Caki2 (cell line): Measurements from ENCODE around the gene PRR33. TPM values are rescaled to one million over a fixed set of nuclear protein-coding genes. Genes with fewer than 3 reads are reported as not detected.
"Not testable (repeated sequence)": the region's sequence is repeated elsewhere in the genome, so short reads cannot be mapped to it uniquely, and the experiment has no call there.

Source experiments
- DNase-seq: peaks from one replicate; pipeline ENCODE4 v3.0.0-alpha.2; 2015; ENCODE audit warnings: low read depth
- in situ Hi-C: cut with HindIII; loops from 2 replicates; pipeline ENCODE4 v1.10.0; 2016; ENCODE audit warnings: low sequenced_read_pairs, low pct_unique_long_range_greater_than_20kb, mixed read lengths
- total RNA-seq: library from RNA; depleted of rRNA; stranded (reverse); fragments of >200 nt; shearing (Covaris generic); gene quantifications from 2 replicates; pipeline ENCODE4 v1.2.3, GENCODE V29; 2014; ENCODE audit warnings: low replicate concordance; rRNA removed

The PRR33 gene
- not detected in 2 replicates for total RNA-seq

DNA sequence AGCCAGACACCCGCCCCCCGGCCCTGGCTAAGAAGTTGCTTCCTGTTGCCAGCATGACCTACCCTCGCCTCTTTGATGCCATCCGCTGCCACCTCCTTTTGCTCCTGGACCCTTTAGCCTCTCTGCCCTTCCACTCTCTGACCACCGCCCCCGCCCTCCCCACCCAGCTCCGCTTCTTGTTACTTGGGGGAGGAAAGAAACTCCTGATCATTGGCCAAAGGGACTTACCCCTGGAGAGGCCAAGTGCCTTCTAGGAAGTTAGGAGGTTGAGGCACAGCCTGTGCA lies at the start of gene PRR33:
PRR33 (minus strand) TSS at position 65 of the 285 bp plus-strand sequence. CDS start 1,311 bp downstream, outside the sequence.
- in situ Hi-C loops: no loop called here
- DNase-seq: no peak

DNA sequence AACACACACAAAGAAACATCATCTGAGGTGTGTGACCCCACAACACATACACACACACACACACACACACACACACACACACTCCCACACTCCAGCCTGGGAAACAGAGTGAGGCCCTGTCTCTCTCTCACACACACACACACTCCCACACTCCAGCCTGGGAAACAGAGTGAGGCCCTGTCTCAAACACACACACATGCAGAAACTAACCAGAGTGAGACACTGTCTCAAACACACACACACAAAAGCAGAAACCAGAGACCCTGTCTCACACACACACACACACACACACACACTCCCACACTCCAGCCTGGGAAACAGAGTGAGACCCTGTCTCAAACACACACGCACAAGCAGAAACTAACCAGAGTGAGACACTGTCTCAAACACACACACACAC lies 48.1 kb upstream of the PRR33 start:
- DNase-seq, in situ Hi-C loops: not testable (repeated sequence)

DNA sequence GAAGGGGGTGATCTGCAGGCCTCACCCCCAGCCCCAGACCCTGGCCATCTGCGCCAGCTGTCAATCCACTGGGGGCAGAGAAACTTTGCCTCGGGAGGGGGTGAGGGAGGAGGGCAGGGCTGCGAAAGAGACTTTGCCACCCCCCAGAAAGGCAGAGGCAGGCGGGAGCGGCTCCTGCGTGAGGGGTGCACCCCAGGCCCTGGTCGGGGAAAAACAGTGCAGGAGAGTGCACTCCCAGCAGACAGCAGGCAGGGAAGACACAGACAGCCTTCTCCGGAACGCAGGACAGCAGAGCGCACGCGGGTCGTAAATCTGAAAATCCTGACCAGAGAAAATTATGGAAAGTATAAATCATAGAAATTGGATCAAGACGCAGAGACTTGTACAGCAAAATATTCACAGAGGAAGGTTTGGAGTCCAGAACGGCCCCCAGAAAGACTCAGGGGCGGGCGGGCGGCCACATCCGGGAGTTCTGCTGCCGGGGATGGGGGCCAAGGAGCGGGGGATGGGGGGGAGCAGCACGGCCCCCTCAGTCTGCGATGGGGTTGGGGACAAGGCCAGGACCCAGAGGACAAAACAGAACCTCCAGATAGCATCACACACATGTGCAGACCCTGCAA lies 47.4 kb upstream of the PRR33 start:
- in situ Hi-C loops: no loop called here

DNA sequence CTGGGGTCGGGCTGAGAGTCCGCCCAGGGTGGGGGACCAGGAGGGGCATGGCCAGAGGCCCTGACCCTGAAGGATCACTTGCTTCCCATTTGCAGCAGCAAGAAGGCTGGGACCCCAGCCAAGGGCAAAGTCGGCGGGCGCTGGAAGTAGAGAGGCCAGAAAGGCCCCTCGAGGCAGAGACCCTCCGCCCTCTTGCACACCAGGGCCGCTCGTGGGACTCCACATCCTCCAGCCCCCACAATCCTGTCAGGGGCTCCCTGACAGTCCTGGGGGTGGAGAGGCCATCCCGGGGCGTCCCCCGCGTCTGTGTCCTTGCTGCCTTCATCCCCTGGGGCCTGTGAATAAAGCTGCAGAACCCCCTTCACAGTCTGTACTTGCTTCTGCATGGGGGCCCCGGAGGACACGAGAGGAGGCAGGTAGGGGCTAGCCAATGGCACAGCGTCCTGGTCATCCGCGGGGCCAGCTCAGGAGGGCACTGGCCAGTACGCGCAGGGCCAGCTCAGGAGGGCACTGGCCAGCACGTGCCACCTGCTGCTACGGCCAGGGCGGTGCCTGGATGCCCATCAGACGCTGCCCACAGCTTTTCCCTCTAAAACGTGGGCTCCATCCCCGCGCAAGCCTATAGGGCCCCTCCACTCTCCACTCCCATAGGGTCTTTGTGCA lies 46.8 kb upstream of the PRR33 start:
- in situ Hi-C loops: no loop called here
- no peak for DNase-seq

More for the DNA sequence above, 47.4 kb upstream of the PRR33 start:
- no peak for DNase-seq

DNA sequence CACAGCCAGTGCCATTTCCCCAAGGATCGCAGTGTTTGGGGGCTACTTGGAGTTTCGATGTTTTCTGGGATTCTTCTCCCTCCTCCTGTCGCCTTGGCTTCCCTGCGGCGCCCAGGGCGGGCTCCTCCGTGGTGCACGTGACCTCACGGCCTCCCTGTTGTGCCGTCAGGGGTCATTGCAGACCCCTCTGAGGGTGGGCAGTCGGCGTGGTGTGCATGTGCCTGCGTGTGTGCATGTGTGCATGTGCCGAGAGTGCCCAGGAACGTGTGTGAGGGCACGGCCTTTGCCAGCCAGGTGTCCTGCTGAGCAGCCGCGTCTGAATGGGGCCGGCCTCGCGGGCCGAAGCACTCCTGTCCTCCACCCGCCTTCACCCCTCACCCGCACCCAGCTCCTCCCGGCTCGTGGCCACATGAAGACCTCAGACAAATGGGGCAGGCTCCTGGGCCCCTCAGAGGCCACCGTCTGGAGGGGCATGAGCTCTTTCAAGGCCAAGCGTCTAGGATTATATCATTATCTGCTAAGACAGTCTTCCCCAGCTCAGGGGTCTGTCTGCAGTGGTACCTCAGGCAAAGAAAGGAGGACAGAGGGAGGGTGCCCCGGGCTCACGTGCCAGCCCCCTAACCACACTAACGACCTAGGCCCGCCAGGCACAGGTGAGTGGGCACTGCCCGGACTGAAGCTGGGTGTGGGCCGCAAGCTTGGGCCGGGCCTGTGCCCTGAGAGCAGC lies 46.1 kb upstream of the PRR33 start:
- in situ Hi-C loops: no loop called here

DNA sequence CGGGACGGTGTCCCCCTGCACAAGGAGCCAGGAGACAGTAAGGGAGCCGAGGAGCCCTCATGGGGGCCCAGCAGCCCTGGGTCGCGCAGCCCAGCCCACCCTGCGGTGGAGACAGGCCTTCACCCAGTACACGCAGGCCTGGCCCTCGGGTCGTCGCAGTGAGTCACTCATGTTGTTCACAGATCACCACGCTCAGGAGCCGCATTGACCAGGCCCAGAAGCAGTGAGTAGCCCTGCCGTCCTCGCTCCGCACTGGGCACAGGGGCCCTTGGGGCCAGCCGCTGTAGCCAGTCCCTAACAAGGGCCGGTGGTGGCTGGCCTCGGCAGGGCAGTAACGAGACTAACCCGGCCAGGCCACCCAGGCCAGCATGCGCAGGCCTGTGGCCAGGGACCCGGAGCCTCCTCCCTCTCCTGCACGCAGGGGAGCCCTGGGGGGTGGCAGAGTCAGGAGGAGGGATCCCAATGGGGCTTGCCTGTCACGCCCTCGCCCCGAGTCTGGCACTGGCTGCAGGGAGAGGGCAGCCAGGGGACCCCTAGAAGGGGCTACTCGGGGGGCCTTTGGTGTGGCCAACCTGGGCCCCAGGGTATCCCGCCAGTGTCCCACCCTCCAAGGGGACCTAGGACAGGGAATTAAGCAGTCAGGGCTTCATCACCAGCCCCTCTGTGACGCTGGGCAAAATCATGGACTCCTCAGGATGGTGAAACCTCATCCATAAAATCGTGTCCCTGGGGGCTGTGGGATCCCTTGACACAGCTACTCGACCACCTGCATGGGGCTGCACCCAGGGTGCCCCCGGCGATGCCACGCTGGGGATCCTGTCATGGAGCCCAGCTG lies 45.3 kb upstream of the PRR33 start:
- in situ Hi-C loops: no loop called here
- DNase-seq: no peak

More for the DNA sequence above, 46.1 kb upstream of the PRR33 start:
- no peak for DNase-seq

DNA sequence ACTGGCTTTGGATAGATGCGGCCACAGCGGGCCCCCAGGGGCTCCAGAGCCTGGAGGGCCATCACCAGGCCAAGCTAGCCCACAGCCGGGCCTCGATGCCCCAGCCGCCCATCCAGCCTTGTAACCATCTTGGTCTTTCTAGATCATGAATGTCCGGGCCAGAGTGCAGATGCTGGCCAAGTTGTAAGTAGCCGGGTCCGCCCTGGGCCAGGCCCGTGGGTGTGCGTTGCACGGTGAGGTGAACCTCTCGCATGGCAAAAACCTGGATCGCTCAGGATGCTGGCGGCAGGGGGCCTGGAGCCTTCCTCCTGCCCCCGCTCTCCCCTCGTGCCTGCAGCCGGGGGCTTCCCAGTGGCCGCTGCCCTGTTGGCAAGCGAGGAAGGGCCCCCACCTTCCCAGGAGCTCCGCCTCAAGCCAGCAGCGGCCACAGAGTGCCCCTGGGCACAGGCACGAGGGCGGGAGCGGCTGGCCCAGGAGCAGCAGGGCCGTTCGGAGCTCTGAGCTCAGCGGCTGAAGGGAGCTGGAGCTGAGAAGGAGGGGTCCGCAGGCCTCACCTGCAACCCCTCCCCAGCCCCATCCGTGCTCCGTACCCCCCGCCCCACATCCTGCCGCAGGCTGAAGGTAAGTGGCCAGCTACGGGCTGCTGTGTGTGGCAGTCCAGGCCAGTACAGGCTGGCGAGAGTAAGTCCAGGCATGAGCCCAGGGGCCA lies 44.5 kb upstream of the PRR33 start:
- in situ Hi-C loops: no loop called here
- no peak for DNase-seq

DNA sequence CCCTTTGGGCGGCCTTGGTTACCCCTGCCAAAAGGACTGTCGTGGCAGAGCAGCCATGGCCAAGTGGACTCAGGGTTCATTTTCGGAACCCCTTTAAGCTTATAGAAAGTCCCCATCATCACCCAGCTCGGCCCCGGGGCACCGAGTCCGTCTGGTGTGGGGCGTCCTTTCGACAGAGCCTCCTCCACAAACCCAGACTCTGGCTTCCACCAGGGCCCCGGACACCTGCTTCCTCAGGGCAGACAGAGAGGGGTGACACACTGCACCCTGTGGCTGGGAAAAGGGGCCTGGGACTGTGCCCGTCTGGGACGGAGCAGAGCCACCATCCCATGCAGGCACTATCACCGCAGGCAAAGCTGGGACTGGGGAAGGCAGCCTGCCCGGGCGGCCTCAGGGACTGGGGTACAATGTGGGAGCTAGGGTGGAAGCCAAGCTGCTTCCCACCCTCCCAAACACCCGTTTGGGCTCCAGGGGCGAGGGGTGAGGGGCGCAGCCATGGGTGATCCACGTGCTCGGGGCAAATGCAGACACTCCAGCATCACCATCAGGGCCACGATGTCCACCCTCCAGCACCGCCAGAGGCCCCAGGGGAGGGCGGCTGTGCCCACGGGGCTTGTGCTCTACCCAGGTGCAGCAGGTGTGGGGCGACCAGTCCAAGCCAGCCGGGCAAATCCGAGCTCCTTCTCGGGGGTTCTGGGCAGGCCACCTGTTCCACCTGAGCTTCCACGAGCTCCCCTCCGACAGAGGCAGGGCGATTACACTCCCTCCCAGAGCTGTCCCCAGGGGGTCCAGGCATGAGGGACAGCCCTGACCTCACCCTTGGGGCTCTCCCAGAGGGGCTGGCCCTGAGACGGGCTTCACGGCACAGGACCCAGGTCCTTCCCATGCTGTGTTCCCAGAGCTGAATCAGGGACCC lies 43.7 kb upstream of the PRR33 start:
- in situ Hi-C loops: no loop called here
- no peak for DNase-seq

DNA sequence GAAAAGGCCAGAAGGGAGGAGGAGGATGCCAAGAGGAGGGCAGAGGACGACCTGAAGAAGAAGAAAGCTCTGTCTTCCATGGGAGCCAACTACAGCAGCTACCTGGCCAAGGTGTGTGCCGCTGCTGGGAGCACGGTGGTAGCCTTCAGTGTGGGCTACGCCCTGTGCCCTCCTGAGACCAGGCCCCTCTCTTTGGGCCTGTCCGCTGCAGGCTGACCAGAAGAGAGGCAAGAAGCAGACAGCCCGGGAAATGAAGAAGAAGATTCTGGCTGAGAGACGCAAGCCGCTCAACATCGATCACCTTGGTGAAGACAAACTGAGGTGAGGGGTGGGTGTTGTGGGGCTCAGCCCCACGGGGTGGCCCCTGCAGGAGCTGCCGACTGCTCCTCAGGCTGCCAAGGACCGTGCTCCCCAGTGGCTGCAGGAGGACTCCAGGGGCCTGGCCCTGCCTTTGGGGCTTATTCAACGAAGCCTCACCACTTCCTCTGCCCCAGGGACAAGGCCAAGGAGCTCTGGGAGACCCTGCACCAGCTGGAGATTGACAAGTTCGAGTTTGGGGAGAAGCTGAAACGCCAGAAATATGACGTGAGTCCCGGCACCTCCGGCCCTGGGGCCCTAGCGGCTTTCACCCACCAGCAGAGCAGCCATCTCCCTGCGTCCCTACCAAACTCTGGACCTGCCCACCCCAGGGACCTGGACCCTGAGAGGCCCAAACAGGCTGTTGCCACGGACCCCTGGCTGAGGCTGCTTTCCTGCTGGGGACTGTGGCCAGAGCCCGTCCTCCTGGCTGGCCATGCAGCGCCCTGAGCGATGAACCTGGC lies 42.9 kb upstream of the PRR33 start:
- in situ Hi-C loops: no loop called here
- DNase-seq: no peak

DNA sequence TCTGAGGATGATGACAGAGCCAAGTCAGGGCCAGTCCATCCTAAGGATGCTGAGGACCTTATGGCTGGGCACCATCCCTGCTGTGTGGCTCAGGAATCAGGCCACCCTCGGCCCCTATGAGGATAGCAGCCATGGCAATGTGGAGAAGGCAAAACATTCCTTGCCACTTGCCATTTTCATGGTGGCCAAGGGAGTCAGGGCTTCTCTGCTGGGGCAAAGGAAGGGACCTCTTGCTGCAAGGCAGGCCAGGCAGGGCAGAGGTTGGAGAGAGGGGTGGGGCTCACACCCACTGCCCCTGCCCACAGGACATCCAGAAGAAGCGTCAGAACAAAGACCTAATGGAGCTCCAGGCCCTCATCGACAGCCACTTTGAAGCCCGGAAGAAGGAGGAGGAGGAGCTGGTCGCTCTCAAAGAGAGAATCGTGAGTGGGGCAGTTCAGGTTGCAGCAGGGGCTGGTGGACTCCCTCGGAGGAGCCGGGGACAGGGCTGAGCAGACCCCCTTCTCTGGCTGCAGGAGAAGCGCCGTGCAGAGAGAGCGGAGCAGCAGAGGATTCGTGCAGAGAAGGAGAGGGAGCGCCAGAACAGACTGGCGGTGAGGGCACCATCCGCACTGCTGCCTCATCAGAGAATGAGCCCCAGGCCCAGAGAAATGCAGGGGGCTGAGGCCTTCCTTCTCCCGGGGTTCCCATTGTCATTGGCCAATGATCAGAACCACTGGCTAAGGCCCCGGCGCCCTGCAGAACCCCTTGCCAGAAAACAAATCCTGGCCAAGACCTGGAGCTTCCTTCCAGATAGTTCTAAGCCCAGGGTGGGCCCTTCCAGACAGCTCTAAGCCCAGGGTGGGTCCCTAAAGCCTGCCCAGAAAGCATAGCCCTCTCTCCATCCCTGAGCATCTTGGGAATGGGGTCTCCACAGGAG lies 42.0 kb upstream of the PRR33 start:
- in situ Hi-C loops: no loop called here
- DNase-seq: no peak

DNA sequence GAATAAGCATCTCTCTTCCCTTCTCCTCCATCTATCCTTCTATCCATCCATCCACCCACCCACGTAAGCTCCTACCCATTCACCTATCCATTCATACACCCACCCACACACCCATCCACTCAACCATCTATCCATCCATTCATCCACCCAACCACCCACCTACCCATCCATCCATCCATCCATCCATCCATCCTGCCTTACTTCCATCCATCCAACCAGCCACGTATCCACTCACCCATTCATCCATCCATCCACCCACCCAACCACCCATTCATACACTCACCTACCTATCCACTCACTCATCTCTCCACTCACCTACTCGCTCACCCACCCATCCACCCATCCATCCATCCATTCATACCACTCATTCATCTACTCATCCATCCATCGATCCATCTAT lies 41.0 kb upstream of the PRR33 start:
- DNase-seq: no peak
- in situ Hi-C loops: no loop called here

DNA sequence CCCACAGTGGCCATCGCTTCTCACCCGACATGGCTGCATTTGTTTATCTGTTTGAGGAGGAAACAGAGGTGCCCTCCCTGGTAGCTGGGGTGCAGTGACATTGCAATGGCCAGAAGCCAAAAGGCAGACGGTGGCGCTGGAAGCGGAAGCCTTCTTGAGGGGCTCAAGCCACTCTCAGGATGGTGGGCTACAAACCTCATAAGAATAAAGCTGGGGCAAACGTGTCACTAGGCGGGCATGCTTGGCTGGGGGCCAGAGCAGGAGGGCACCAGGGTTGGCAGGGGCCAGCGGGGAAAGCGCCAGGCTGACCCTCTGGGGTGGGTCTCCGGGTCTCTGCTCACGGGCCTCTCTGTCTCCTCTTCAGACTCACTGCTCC lies 40.4 kb upstream of the PRR33 start:
- DNase-seq: no peak
- in situ Hi-C loops: no loop called here

DNA sequence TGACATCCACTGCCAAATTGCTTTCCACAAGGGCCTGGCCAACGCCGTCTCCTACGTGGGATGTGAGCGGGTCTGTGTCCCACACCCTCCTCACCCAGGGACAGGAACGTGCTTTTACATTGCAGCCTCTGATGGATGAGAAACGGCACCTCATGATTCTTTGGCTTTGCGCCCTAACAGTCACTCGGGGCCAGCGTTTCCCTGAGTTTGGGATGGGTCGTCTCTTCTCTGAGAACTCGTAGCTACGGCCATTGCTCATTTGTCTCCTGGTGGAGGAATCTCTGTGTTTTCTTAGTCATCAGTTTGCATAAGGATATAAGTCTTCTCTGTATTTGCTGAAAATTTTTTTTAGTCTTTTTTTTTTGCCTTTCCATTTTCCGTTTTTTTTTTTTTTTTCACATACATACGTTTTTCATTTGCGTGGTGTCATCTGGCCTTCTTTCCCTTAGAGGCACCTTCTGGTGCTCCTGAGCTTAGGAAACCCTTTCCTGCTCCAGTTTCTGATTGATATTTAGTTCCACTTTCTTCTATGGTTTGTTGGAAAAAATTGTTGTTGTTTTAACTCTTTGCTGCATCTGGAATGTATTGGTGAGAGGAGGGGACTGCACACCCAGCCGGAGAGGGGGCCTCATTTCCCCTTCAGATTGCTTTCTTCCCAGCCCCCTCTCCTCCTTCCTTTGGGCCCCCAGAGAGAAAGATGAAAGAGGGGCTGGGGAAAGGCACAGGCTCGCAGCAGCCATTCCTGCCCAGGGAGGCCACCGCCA lies 39.8 kb upstream of the PRR33 start:
- in situ Hi-C loops: no loop called here
- DNase-seq: no peak

DNA sequence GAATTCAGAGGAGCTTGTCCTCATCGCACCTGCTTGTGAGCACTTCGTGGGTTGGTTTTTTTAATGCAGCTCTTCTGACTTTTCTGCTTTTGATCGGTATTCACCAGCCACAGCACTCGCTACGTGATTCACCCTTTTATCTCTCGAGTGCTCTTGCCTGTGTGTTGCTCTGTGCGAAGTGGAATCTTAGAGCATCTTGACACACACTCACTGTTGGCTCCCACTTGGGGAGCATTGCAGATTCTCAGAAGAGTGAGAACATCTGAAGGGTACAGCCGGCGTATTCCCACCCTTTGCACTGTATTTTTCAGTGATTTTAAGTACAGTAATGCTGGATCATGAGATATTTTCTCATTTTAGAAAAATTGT lies 38.8 kb upstream of the PRR33 start:
- DNase-seq: no peak
- in situ Hi-C loops: no loop called here
